CD14-positive monocyte (primary cell): ENCODE data around the gene POMT2. TPM values are rescaled to one million over a fixed set of nuclear protein-coding genes. Genes with fewer than 3 reads are reported as not detected.

ENCODE experiments used
- DNase-seq, 3 donors: peaks; one replicate each; pipeline ENCODE4 v3.0.0-alpha.2; 2011 to 2022
- H2AFZ ChIP-seq: 2 replicates; pipeline ENCODE4 v1.6.0; 2012; ENCODE audit warnings: mild to moderate bottlenecking, low read depth, low read length, inconsistent platforms; ENCODE audit not compliant: insufficient read depth, poor library complexity, severe bottlenecking
- H3K27ac ChIP-seq, 2 donors: 1 replicate in 1 of 2; 2 replicates in 1 of 2; pipeline ENCODE4 v1.5.1; 2012 to 2013; ENCODE audit warnings: low read length in 2 of 2, control low read depth in 1 of 2, inconsistent platforms in 1 of 2, low read depth in 1 of 2, mild to moderate bottlenecking in 1 of 2
- H3K27me3 ChIP-seq, 2 donors: one replicate each; pipeline versions ENCODE4 v1.6.0 to v1.6.1; 2011 to 2013; ENCODE audit warnings: low read length in 2 of 2; ENCODE audit not compliant: control insufficient read depth in 2 of 2, insufficient read depth in 2 of 2
- H3K36me3 ChIP-seq, 2 donors: replicated peaks in 1 of 2; 1 replicate in 1 of 2; 2 replicates in 1 of 2; pipeline versions ENCODE4 v1.5.1 to v1.6.1; 2012 to 2013; ENCODE audit warnings: low read length in 2 of 2, control low read depth in 1 of 2, inconsistent platforms in 1 of 2, mild to moderate bottlenecking in 1 of 2; ENCODE audit not compliant: insufficient read depth in 2 of 2, control insufficient read depth in 1 of 2
- H3K4me1 ChIP-seq, 2 donors: 1 replicate in 1 of 2; 2 replicates in 1 of 2; pipeline versions ENCODE4 v1.5.1 to v1.6.1; 2012 to 2013; ENCODE audit warnings: low read length in 2 of 2, control low read depth in 1 of 2, inconsistent platforms in 1 of 2, mild to moderate bottlenecking in 1 of 2, moderate library complexity in 1 of 2; ENCODE audit not compliant: insufficient read depth in 2 of 2, control insufficient read depth in 1 of 2
- H3K4me2 ChIP-seq: replicated peaks from 2 replicates; pipeline ENCODE3; 2012; ENCODE audit warnings: low read length, moderate library complexity, mild to moderate bottlenecking; ENCODE audit not compliant: poor library complexity, severe bottlenecking; ENCODE audit errors: extremely low read depth
- H3K4me3 ChIP-seq, 3 experiments: fragments of 200-600 bp in 1 of 3; sonication (generic) in 1 of 3; replicated peaks in 1 of 3; 1 replicate in 2 of 3; 2 replicates in 1 of 3; pipeline ENCODE4 v1.5.1; 2011 to 2013; ENCODE audit warnings: low read length in 3 of 3, mild to moderate bottlenecking in 3 of 3, control low read depth in 2 of 3, low read depth in 2 of 3, inconsistent platforms in 1 of 3, moderate library complexity in 1 of 3
- H3K79me2 ChIP-seq: 2 replicates; pipeline ENCODE4 v1.6.0; 2012; ENCODE audit warnings: mild to moderate bottlenecking, control low read depth, inconsistent platforms, low read length, moderate library complexity; ENCODE audit not compliant: insufficient read depth
- H3K9ac ChIP-seq: 2 replicates; pipeline ENCODE4 v1.6.0; 2017; ENCODE audit warnings: low read length, mild to moderate bottlenecking; ENCODE audit not compliant: insufficient read depth, poor library complexity, severe bottlenecking
- H3K9me3 ChIP-seq, 2 donors: replicated peaks in 1 of 2; 1 replicate in 1 of 2; 2 replicates in 1 of 2; pipeline versions ENCODE4 v1.5.1 to v1.6.1; 2012 to 2013; ENCODE audit warnings: low read length in 2 of 2, control low read depth in 1 of 2; ENCODE audit not compliant: control insufficient read depth in 1 of 2, insufficient read depth in 1 of 2
- H4K20me1 ChIP-seq: 2 replicates; pipeline ENCODE4 v1.6.0; 2012; ENCODE audit warnings: mild to moderate bottlenecking, low read length, control low read depth, moderate library complexity; ENCODE audit not compliant: insufficient read depth
- H3K27ac Mint-ChIP-seq, 7 donors: one replicate each; pipeline ENCODE4 v1.8.0; 2020; ENCODE audit warnings: mild to moderate bottlenecking in 7 of 7, mixed read lengths in 7 of 7, moderate library complexity in 6 of 7, inconsistent platforms in 2 of 7
- H3K27me3 Mint-ChIP-seq, 3 donors: one replicate each; pipeline ENCODE4 v1.8.0; 2021 to 2022; ENCODE audit warnings: low read depth in 3 of 3, mild to moderate bottlenecking in 3 of 3, mixed read lengths in 3 of 3, moderate library complexity in 3 of 3, inconsistent platforms in 1 of 3
- H3K36me3 Mint-ChIP-seq, 2 donors: one replicate each; pipeline ENCODE4 v1.8.0; 2020; ENCODE audit warnings: mixed read lengths in 2 of 2, inconsistent platforms in 1 of 2, mild to moderate bottlenecking in 1 of 2
- H3K4me1 Mint-ChIP-seq: one replicate; pipeline ENCODE4 v1.8.0; 2020; ENCODE audit warnings: mild to moderate bottlenecking, mixed read lengths
- H3K4me3 Mint-ChIP-seq, 2 donors: one replicate each; pipeline ENCODE4 v1.8.0; 2020; ENCODE audit warnings: mild to moderate bottlenecking in 2 of 2, mixed read lengths in 2 of 2, moderate library complexity in 1 of 2
- H3K9me3 Mint-ChIP-seq, 7 donors: one replicate each; pipeline ENCODE4 v1.8.0; 2020 to 2022; ENCODE audit warnings: mixed read lengths in 7 of 7, mild to moderate bottlenecking in 6 of 7, moderate library complexity in 6 of 7, inconsistent platforms in 2 of 7
- CTCF ChIP-seq: fragments of 200-600 bp; IDR thresholded peaks from one replicate; pipeline ENCODE4 v1.8.0; 2022; ENCODE audit warnings: antibody characterized with exemption, mild to moderate bottlenecking
- WGBS: methylation state at CpG from one replicate; pipeline ENCODE4 v1.1.5; 2013; ENCODE audit warnings: missing lambda C conversion rate; ENCODE audit not compliant: insufficient coverage; 5-methylcytosine and 5-hydroxymethylcytosine counted together
- intact Hi-C, 2 donors: fragments of 100-400 bp; cut with micrococcal nuclease; formaldehyde crosslinking; loops; one replicate each; pipeline versions ENCODE4 v1.15.0 to v1.15.1; 2023
- polyA plus RNA-seq, 3 donors: library from polyadenylated mRNA; depleted of rRNA in 1 of 3; unstranded in 2 of 3; stranded (reverse) in 1 of 3; fragments of 300-500 nt in 2 of 3; fragments of >200 nt in 1 of 3; fragmentation: Illumina TruSeq in 2 of 3; gene quantifications; 1 replicate in 2 of 3; 2 replicates in 1 of 3; pipeline ENCODE4 v1.2.3, GENCODE V29; 2012 to 2021

The POMT2 gene
- polyA plus RNA-seq, 3 donors: 1.5 to 8.9 (median 1.8) TPM

- Mint-ChIP-seq H3K36me3 (peaks cover 13 to 18% of the 10 kb centered on the region in 2 donors), H3K4me1 (peaks cover 26% of the 10 kb centered on the region), H3K9me3 (peaks cover 0 to 5% (median 0%) of the 10 kb centered on the region in 7 donors), H3K27me3 (peaks cover 0 to 2% (median 0%) of the 10 kb centered on the region in 3 donors), H3K4me3 (no peak overlapping the region), H3K27ac (no peak overlapping the region)
- Histone ChIP-seq H3K79me2 (no peaks in the 10 kb centered on the region), H3K9ac (no peak overlapping the region), H3K9me3 (no peaks in the 10 kb centered on the region), H3K27me3 (no peaks in the 10 kb centered on the region), H3K4me3 (no peak overlapping the region), H3K4me2 (no peak overlapping the region), H3K36me3 (peaks cover 5% of the 10 kb centered on the region in 2 donors), H2AFZ (no peak overlapping the region), H4K20me1 (no peaks in the 10 kb centered on the region), H3K27ac (no peak overlapping the region), H3K4me1 (peaks cover 16 to 24% of the 10 kb centered on the region in 2 donors)
- no peak for TF ChIP-seq CTCF
- intact Hi-C loops: no loop called here
- WGBS: 94% methylated on average over 2 of the region's 3 CpGs
- DNase-seq: no peak
Observed at GRCh38 chr14:77306416-77306815, 14.3 kb downstream of the POMT2 start.

- Mint-ChIP-seq H3K27ac (no peak overlapping the region), H3K9me3 (peaks cover 0 to under 1% (median 0%) of the 10 kb centered on the region in 7 donors), H3K4me3 (no peak overlapping the region), H3K4me1 (peaks cover 22% of the 10 kb centered on the region), H3K36me3 (peaks cover 13 to 18% of the 10 kb centered on the region in 2 donors), H3K27me3 (peaks cover 0 to 2% (median 0%) of the 10 kb centered on the region in 3 donors)
- Histone ChIP-seq H3K27me3 (no peaks in the 10 kb centered on the region), H3K79me2 (no peaks in the 10 kb centered on the region), H3K9me3 (no peaks in the 10 kb centered on the region), H4K20me1 (no peaks in the 10 kb centered on the region), H2AFZ (no peak overlapping the region), H3K27ac (no peak overlapping the region), H3K4me3 (no peak overlapping the region), H3K4me2 (no peak overlapping the region), H3K4me1 (peaks cover 12 to 18% of the 10 kb centered on the region in 2 donors), H3K36me3 (peaks cover 5% of the 10 kb centered on the region in 2 donors), H3K9ac (no peak overlapping the region)
- intact Hi-C loops: no loop called here
- DNase-seq: no peak
- 91% methylated on average over 4 of the region's 4 CpGs for WGBS
- TF ChIP-seq CTCF: no peak
Observed at GRCh38 chr14:77305696-77306095, 15.0 kb downstream of the POMT2 start.
